Spleen (tissue), 11 donors: Measurements from ENCODE around the gene MRPL44. TPM values are rescaled to one million over a fixed set of nuclear protein-coding genes. Genes with fewer than 3 reads are reported as not detected.
A peak's percentile ranks its signal among the peaks of the same experiment; 100 is the strongest.

Experiments
- DNase-seq: peaks from one replicate; pipeline ENCODE4 v3.0.0-alpha.2; 2020
- H3K27ac ChIP-seq, 8 donors: fragments of 200-600 bp; sonication (generic) in 7 of 8; 1 replicate in 4 of 8; 2 replicates in 4 of 8; pipeline versions ENCODE4 v1.5.0 to v1.8.0; 2016 to 2021; ENCODE audit warnings: inconsistent platforms in 4 of 8, mild to moderate bottlenecking in 4 of 8, moderate library complexity in 1 of 8
- H3K27me3 ChIP-seq, 7 donors: fragments of 200-600 bp; sonication (generic) in 6 of 7; replicated peaks in 1 of 7; 1 replicate in 4 of 7; 2 replicates in 3 of 7; pipeline versions ENCODE4 v1.5.0 to v1.8.0; 2016 to 2021; ENCODE audit warnings: inconsistent platforms in 3 of 7, mild to moderate bottlenecking in 1 of 7
- H3K36me3 ChIP-seq, 6 donors: fragments of 200-600 bp; sonication (generic) in 5 of 6; 1 replicate in 4 of 6; 2 replicates in 2 of 6; pipeline versions ENCODE4 v1.5.0 to v1.8.0; 2016 to 2021; ENCODE audit warnings: inconsistent platforms in 2 of 6
- H3K4me1 ChIP-seq, 6 donors: fragments of 200-600 bp; sonication (generic) in 5 of 6; 1 replicate in 3 of 6; 2 replicates in 3 of 6; pipeline versions ENCODE4 v1.5.0 to v1.8.0; 2016 to 2021; ENCODE audit warnings: inconsistent platforms in 3 of 6
- H3K4me3 ChIP-seq, 8 donors: fragments of 200-600 bp; sonication (generic) in 7 of 8; 1 replicate in 4 of 8; 2 replicates in 4 of 8; pipeline versions ENCODE4 v1.5.0 to v1.8.0; 2016 to 2021; ENCODE audit warnings: inconsistent platforms in 4 of 8, mild to moderate bottlenecking in 4 of 8, moderate library complexity in 2 of 8
- H3K9me3 ChIP-seq, 8 donors: fragments of 200-600 bp; sonication (generic) in 7 of 8; 1 replicate in 4 of 8; 2 replicates in 4 of 8; pipeline versions ENCODE4 v1.5.0 to v1.8.0; 2016 to 2021; ENCODE audit warnings: inconsistent platforms in 4 of 8
- CTCF ChIP-seq, 11 experiments: fragments of 200-600 bp in 7 of 11; fragments of 450-650 bp in 4 of 11; sonication (generic) in 4 of 11; IDR thresholded peaks in 8 of 11; conservative IDR thresholded peaks in 3 of 11; 1 replicate in 7 of 11; 2 replicates in 4 of 11; pipeline versions ENCODE4 v1.4.0 to v1.8.0; 2016 to 2021; ENCODE audit warnings: antibody characterized with exemption in 11 of 11, inconsistent platforms in 4 of 11, mild to moderate bottlenecking in 1 of 11
- POLR2A ChIP-seq, 3 donors: fragments of 450-650 bp; IDR thresholded peaks; one replicate each; pipeline ENCODE4 v1.5.1; 2017; ENCODE audit warnings: antibody characterized with exemption in 3 of 3, mild to moderate bottlenecking in 1 of 3
- POLR2AphosphoS5 ChIP-seq, 3 donors: sonication (generic); formaldehyde crosslinking; IDR thresholded peaks; one replicate each; pipeline ENCODE4 v1.5.1; 2017; ENCODE audit warnings: antibody characterized with exemption in 3 of 3
- WGBS, 5 donors: extraction: QIAGEN DNeasy Blood & Tissue Kit in 3 of 5; methylation state at CpG; one replicate each; pipeline versions ENCODE4 v1.1.5 to v1.1.7; 2013 to 2018; 5-methylcytosine and 5-hydroxymethylcytosine counted together
- intact Hi-C: fragments of 100-400 bp; cut with DNase I; formaldehyde crosslinking; loops from one replicate; pipeline ENCODE4 v1.15.0; 2023; ENCODE audit warnings: low total_unique reads
- polyA plus RNA-seq, 3 donors: library from polyadenylated mRNA; stranded (reverse); fragments of 200-250 nt; gene quantifications; one replicate each; pipeline ENCODE4 v1.2.1, GENCODE V29; 2013
- total RNA-seq, 7 donors: library from RNA; depleted of rRNA in 3 of 7; stranded (reverse); fragments of >200 nt in 3 of 7; fragmentation: NEBNext Ultra II Directional in 4 of 7; extraction: Animal tissue kit (Norgen Biotek cat#: 25700) in 4 of 7; gene quantifications; one replicate each; pipeline versions ENCODE4 v1.1.0 to v1.2.1, GENCODE V29; 2016 to 2021
- donor health status: healthy with polysubstance abuse.
- donor health status: DM: no; HTN: no; CAD: no; lungs with moderate emphysema.
- donor health status: DM: no; HTN: no; CAD: no.
- donor health status: Bipolar disorder and iron deficiency.
- donor health status: healthy.
- donor health status: DM: no; HTN: no; CAD: no.
- donor health status: DM: yes; HTN: yes; CAD: no.

Gene MRPL44
- total and polyA plus RNA-seq, 10 donors = 19.4 to 36.3 (median 26.0) TPM

- 1 to 4% (median 2%) methylated on average over 38 to 46 of the region's 46 CpGs for WGBS, 5 donors
- peak in 2 of 3 donors; percentile 42 to 56 for TF ChIP-seq POLR2AphosphoS5 (IDR thresholded peaks at IDR 0.05)
- TF ChIP-seq POLR2A (IDR thresholded peaks at IDR 0.05) = no peak
- no peak for TF ChIP-seq CTCF (IDR thresholded peaks at IDR 0.05 in 8 of 11, conservative IDR thresholded peaks at IDR 0.05 in 3 of 11)
- no peaks in the 10 kb centered on the region for H3K27me3 ChIP-seq
- H3K27ac ChIP-seq = peak overlapping the region; percentile 87 to 98 (median 95)
- DNase-seq = peak; percentile 87
- H3K4me1 ChIP-seq = peaks cover 17 to 83% (median 68%) of the 10 kb centered on the region in 6 donors
- intact Hi-C loops = no loop called here
- H3K4me3 ChIP-seq = peak overlapping the region; percentile 74 to 95 (median 88)
- H3K9me3 ChIP-seq = no peaks in the 10 kb centered on the region
- peaks cover 0 to 8% (median 0%) of the 10 kb centered on the region in 6 donors for H3K36me3 ChIP-seq
These were observed 13.0 kb upstream of the MRPL44 start for GRCh38 chr2:223944166-223944702.

- intact Hi-C loops = no loop called here
- Histone ChIP-seq H3K4me3 (peak within 1 kb of the TSS; percentile 74 to 95 (median 88)), H3K9me3 (no peaks in the 10 kb centered on the region), H3K27me3 (no peaks in the 10 kb centered on the region), H3K36me3 (peaks cover 0 to 5% (median 0%) of the 10 kb centered on the region in 6 donors), H3K4me1 (peaks cover 22 to 83% (median 71%) of the 10 kb centered on the region in 6 donors), H3K27ac (peak within 1 kb of the TSS; percentile 87 to 98 (median 95))
- DNase-seq = peak; percentile 98
- 0 to 1% (median 1%) methylated on average over 48 to 87 of the region's 87 CpGs for WGBS, 5 donors
- TF ChIP-seq POLR2A (IDR thresholded peaks at IDR 0.05) (peak; percentile 22 to 48 (median 24)), POLR2AphosphoS5 (IDR thresholded peaks at IDR 0.05) (peak; percentile 91 to 94 (median 94)), CTCF (IDR thresholded peaks at IDR 0.05 in 8 of 11, conservative IDR thresholded peaks at IDR 0.05 in 3 of 11) (peak in 1 of 11 experiments; percentile 14)
These were observed 12.3 kb upstream of the MRPL44 start, which contains the start of gene WDFY1 for GRCh38 chr2:223944703-223945531. Gene WDFY1 (minus strand): TSS chr2:223945335. CDS start chr2:223945284, 51 bp downstream.

GRCh38 chr2:223945755-223946154, 11.5 kb upstream of the MRPL44 start:
- intact Hi-C loops = no loop called here
- H3K4me1 ChIP-seq = peaks cover 24 to 84% (median 74%) of the 10 kb centered on the region in 6 donors
- peak overlapping the region in 6 of 8 donors; percentile 92 to 98 (median 95) for H3K27ac ChIP-seq
- TF ChIP-seq CTCF (IDR thresholded peaks at IDR 0.05 in 8 of 11, conservative IDR thresholded peaks at IDR 0.05 in 3 of 11) (no peak), POLR2A (IDR thresholded peaks at IDR 0.05) (no peak), POLR2AphosphoS5 (IDR thresholded peaks at IDR 0.05) (no peak)
- no peaks in the 10 kb centered on the region for H3K36me3 ChIP-seq
- peak overlapping the region in 7 of 8 donors; percentile 74 to 95 (median 90) for H3K4me3 ChIP-seq
- 24 to 40% (median 33%) methylated on average over 4 of the region's 4 CpGs for WGBS, 5 donors
- DNase-seq = no peak
- no peaks in the 10 kb centered on the region for H3K27me3 ChIP-seq
- H3K9me3 ChIP-seq = no peaks in the 10 kb centered on the region
